ENCODE data around the gene TRABD. TPM values are rescaled to one million over a fixed set of nuclear protein-coding genes. Genes with fewer than 3 reads are reported as not detected.

Gene TRABD
- total RNA-seq, 6 donors from 2014 or later = 32.9 to 88.0 (median 56.3) TPM

- ATAC-seq (ENCODE audit: low FRiP score in 2 of 2) (no peak), DNase-seq (peak in 1 of 2 donors; percentile 66)
- H3K27ac ChIP-seq = no peak overlapping the region
- H3K36me3 ChIP-seq = peaks cover 7 to 69% (median 56%) of the 10 kb centered on the region in 4 donors
- TF ChIP-seq POLR2AphosphoS5 (IDR thresholded peaks at IDR 0.05) (no peak), POLR2A (IDR thresholded peaks at IDR 0.05) (no peak), EP300 (IDR thresholded peaks at IDR 0.05) (no peak), CTCF (IDR thresholded peaks at IDR 0.05) (no peak)
- no peaks in the 10 kb centered on the region for H3K9me3 ChIP-seq
- H3K27me3 ChIP-seq = no peaks in the 10 kb centered on the region
- H3K4me1 ChIP-seq = peaks cover 13 to 48% (median 19%) of the 10 kb centered on the region in 4 donors
- no peak overlapping the region for H3K4me3 ChIP-seq
- 85 to 92% methylated on average over 12 to 22 of the region's 22 CpGs for whole genome bisulfite sequencing, 2 donors
Measured at GRCh38 chr22:50208430-50208938, 22.8 kb downstream of the TRABD start.

GRCh38 chr22:50208939-50209892 lies 23.5 kb downstream of the TRABD start:
- DNase-seq (peak in 1 of 2 donors; percentile 75), ATAC-seq (ENCODE audit: low FRiP score in 2 of 2) (no peak)
- TF ChIP-seq CTCF (IDR thresholded peaks at IDR 0.05) (no peak), EP300 (IDR thresholded peaks at IDR 0.05) (no peak), POLR2AphosphoS5 (IDR thresholded peaks at IDR 0.05) (no peak), POLR2A (IDR thresholded peaks at IDR 0.05) (no peak)
- Histone ChIP-seq H3K27me3 (no peaks in the 10 kb centered on the region), H3K9me3 (no peaks in the 10 kb centered on the region), H3K27ac (no peak overlapping the region), H3K4me1 (peaks cover 13 to 45% (median 19%) of the 10 kb centered on the region in 4 donors), H3K36me3 (peaks cover 7 to 71% (median 60%) of the 10 kb centered on the region in 4 donors), H3K4me3 (no peak overlapping the region)
- 90 to 91% methylated on average over 9 to 29 of the region's 31 CpGs for WGBS, 2 donors

GRCh38 chr22:50209893-50210292 lies 24.2 kb downstream of the TRABD start:
- H3K36me3 ChIP-seq = peaks cover 8 to 78% (median 67%) of the 10 kb centered on the region in 4 donors
- H3K27ac ChIP-seq = no peak overlapping the region
- ATAC-seq (ENCODE audit: low FRiP score in 2 of 2) = peak; percentile 48 to 77
- no peaks in the 10 kb centered on the region for H3K9me3 ChIP-seq
- H3K4me3 ChIP-seq = no peak overlapping the region
- H3K4me1 ChIP-seq = peaks cover 13 to 39% (median 19%) of the 10 kb centered on the region in 4 donors
- WGBS, 2 donors = 44 to 58% methylated on average over 11 to 20 of the region's 20 CpGs
- no peaks in the 10 kb centered on the region for H3K27me3 ChIP-seq
- peak; percentile 68 to 87 for DNase-seq
- no peak for TF ChIP-seq POLR2AphosphoS5 (IDR thresholded peaks at IDR 0.05)
- no peak for TF ChIP-seq POLR2A (IDR thresholded peaks at IDR 0.05)
- TF ChIP-seq CTCF (IDR thresholded peaks at IDR 0.05) = peak; percentile 78 to 88 (median 84)
- TF ChIP-seq EP300 (IDR thresholded peaks at IDR 0.05) = no peak

- WGBS, 2 donors = 88 to 93% methylated on average over 17 to 30 of the region's 32 CpGs
- H3K4me1 ChIP-seq = peaks cover 13 to 32% (median 19%) of the 10 kb centered on the region in 4 donors
- TF ChIP-seq POLR2A (IDR thresholded peaks at IDR 0.05) (no peak), CTCF (IDR thresholded peaks at IDR 0.05) (no peak), EP300 (IDR thresholded peaks at IDR 0.05) (no peak), POLR2AphosphoS5 (IDR thresholded peaks at IDR 0.05) (no peak)
- no peaks in the 10 kb centered on the region for H3K27me3 ChIP-seq
- H3K9me3 ChIP-seq = no peaks in the 10 kb centered on the region
- no peak overlapping the region for H3K27ac ChIP-seq
- ATAC-seq (ENCODE audit: low FRiP score in 2 of 2) (no peak), DNase-seq (peak in 1 of 2 donors; percentile 80)
- H3K4me3 ChIP-seq = no peak overlapping the region
- H3K36me3 ChIP-seq = peaks cover 12 to 84% (median 71%) of the 10 kb centered on the region in 4 donors
Measured at GRCh38 chr22:50210378-50211139, 24.8 kb downstream of the TRABD start.
